K562 (cell line): ENCODE data around the gene TTC32. TPM values are rescaled to one million over a fixed set of nuclear protein-coding genes. Genes with fewer than 3 reads are reported as not detected.
A peak's percentile ranks its signal among the peaks of the same experiment; 100 is the strongest.

Experiments used
- CREBBP ChIP-seq: IDR thresholded peaks from one replicate; pipeline ENCODE4 v1.6.1; 2012; ENCODE audit warnings: low read depth, mild to moderate bottlenecking, control low read depth, inconsistent platforms, low read length
- EGR1 ChIP-seq: fragments of 450-650 bp; conservative IDR thresholded peaks from 2 replicates; pipeline ENCODE4 v1.6.1; 2017; ENCODE audit warnings: mild to moderate bottlenecking
- FOSL1 ChIP-seq: fragments of 200-800 bp; sonication (Bioruptor generic); conservative IDR thresholded peaks from 2 replicates; pipeline ENCODE4 v1.6.1; 2016; ENCODE audit warnings: missing genetic modification characterization, missing compliant biosample characterization
- GATA2 ChIP-seq: sonication (generic); formaldehyde crosslinking; IDR thresholded peaks from 2 replicates; pipeline ENCODE4 v1.4.0; 2020; ENCODE audit warnings: mild to moderate bottlenecking, missing genetic modification reagents
- KDM5B ChIP-seq: fragments of 200-600 bp; sonication (generic); IDR thresholded peaks from 2 replicates; pipeline ENCODE4 v1.6.1; 2012; ENCODE audit warnings: low read depth, mild to moderate bottlenecking, moderate library complexity, low read length, control low read depth, inconsistent platforms; ENCODE audit not compliant: insufficient replicate concordance
- L3MBTL2 ChIP-seq: fragments of 450-650 bp; IDR thresholded peaks from 2 replicates; pipeline ENCODE4 v1.6.1; 2016; ENCODE audit warnings: mild to moderate bottlenecking, moderate library complexity
- MTF1 ChIP-seq: fragments of 250-450 bp; sonication (Bioruptor Pico); IDR thresholded peaks from 2 replicates; pipeline ENCODE4 v1.9.0; 2021; ENCODE audit warnings: moderate library complexity, mild to moderate bottlenecking, inconsistent platforms, borderline replicate concordance
- PURB ChIP-seq: sonication (generic); formaldehyde crosslinking; IDR thresholded peaks from 2 replicates; pipeline ENCODE4 v1.9.0; 2021; ENCODE audit warnings: low read depth, mild to moderate bottlenecking, missing genetic modification reagents
- SIN3B ChIP-seq: fragments of 450-650 bp; IDR thresholded peaks from 2 replicates; pipeline ENCODE4 v1.6.1; 2017; ENCODE audit warnings: low read depth, mild to moderate bottlenecking, moderate library complexity
- SRSF9 ChIP-seq: fragments of 200-400 bp; formaldehyde crosslinking; IDR thresholded peaks from 2 replicates; pipeline ENCODE4 v1.6.1; 2017; ENCODE audit warnings: low read depth, low read length, borderline replicate concordance
- TAF1 ChIP-seq: IDR thresholded peaks from 2 replicates; pipeline ENCODE4 v1.6.1; 2011; ENCODE audit warnings: mild to moderate bottlenecking, low read length, moderate library complexity; ENCODE audit not compliant: insufficient read depth, control insufficient read depth, severe bottlenecking; ENCODE audit errors: extremely low read depth
- TOE1 ChIP-seq, 2 experiments: fragments of 450-650 bp in 1 of 2; sonication (generic) in 1 of 2; formaldehyde crosslinking in 1 of 2; IDR thresholded peaks; 2 replicates each; pipeline versions ENCODE4 v1.7.1 to v1.8.0; 2016 to 2022; ENCODE audit warnings: borderline replicate concordance in 2 of 2, mild to moderate bottlenecking in 2 of 2, antibody characterized with exemption in 1 of 2, inconsistent platforms in 1 of 2, low read depth in 1 of 2, missing genetic modification reagents in 1 of 2, moderate library complexity in 1 of 2
- YY1 ChIP-seq, 3 experiments: IDR thresholded peaks; 2 replicates each; pipeline ENCODE4 v1.6.1; 2011; ENCODE audit warnings: low read length in 2 of 3, mild to moderate bottlenecking in 2 of 3, moderate library complexity in 2 of 3, borderline replicate concordance in 1 of 3, control low read depth in 1 of 3, low read depth in 1 of 3; ENCODE audit not compliant: insufficient read depth in 3 of 3, insufficient replicate concordance in 2 of 3, control insufficient read depth in 1 of 3, insufficient read length in 1 of 3; ENCODE audit errors: extremely low read depth in 1 of 3
- ZNF165 ChIP-seq: fragments of 250-450 bp; sonication (Bioruptor Pico); IDR thresholded peaks from 2 replicates; pipeline ENCODE4 v1.4.0; 2020; ENCODE audit warnings: borderline replicate concordance
- polyA plus RNA-seq, 8 experiments: library from polyadenylated mRNA; depleted of rRNA in 4 of 8; stranded (reverse) in 5 of 8; unstranded in 3 of 8; fragments of >200 nt; fragmentation: Nextera tagmentation in 2 of 8; fragmentation: Illumina TruSeq in 1 of 8; extraction: Ambion mirVana in 2 of 8; extraction: Trizol in 1 of 8; gene quantifications; 2 replicates each; pipeline versions ENCODE4 v1.2.1 to v1.2.3, GENCODE V29; 2011 to 2014; ENCODE audit warnings: inconsistent platforms in 1 of 8, missing spikeins in 1 of 8
- total RNA-seq, 7 experiments: library from RNA; depleted of rRNA in 6 of 7; stranded (reverse); fragments of >200 nt in 6 of 7; fragmentation: Illumina TruSeq in 2 of 7; extraction: Trizol in 2 of 7; gene quantifications; 2 replicates each; pipeline versions ENCODE4 v1.2.1 to v1.2.3, GENCODE V29; 2011 to 2021; ENCODE audit warnings: low replicate concordance in 1 of 7
- TF ChIP-seq, protein P1 (sequence below), 3 experiments: IDR thresholded peaks in 2 of 3; conservative IDR thresholded peaks in 1 of 3; 2 replicates each; pipeline ENCODE4 v1.5.1; 2011 to 2012; ENCODE audit warnings: low read length in 3 of 3, mild to moderate bottlenecking in 3 of 3, control low read depth in 2 of 3, improper control_type of control experiment in 1 of 3, inconsistent platforms in 1 of 3, low read depth in 1 of 3, mixed read lengths in 1 of 3, moderate library complexity in 1 of 3; ENCODE audit not compliant: insufficient read depth in 2 of 3
- TF ChIP-seq, protein P2 (sequence below): fragments of 450-650 bp; IDR thresholded peaks from 2 replicates; pipeline ENCODE4 v1.6.1; 2014; ENCODE audit warnings: low read depth, mild to moderate bottlenecking, moderate library complexity, borderline replicate concordance

Gene TTC32
- total and polyA plus RNA-seq, 9 of the 15 experiments (the other 6 are each of a cell fraction or from before 2014, with no cell fraction given): 27.6 to 71.4 (median 52.6) TPM

DNA sequence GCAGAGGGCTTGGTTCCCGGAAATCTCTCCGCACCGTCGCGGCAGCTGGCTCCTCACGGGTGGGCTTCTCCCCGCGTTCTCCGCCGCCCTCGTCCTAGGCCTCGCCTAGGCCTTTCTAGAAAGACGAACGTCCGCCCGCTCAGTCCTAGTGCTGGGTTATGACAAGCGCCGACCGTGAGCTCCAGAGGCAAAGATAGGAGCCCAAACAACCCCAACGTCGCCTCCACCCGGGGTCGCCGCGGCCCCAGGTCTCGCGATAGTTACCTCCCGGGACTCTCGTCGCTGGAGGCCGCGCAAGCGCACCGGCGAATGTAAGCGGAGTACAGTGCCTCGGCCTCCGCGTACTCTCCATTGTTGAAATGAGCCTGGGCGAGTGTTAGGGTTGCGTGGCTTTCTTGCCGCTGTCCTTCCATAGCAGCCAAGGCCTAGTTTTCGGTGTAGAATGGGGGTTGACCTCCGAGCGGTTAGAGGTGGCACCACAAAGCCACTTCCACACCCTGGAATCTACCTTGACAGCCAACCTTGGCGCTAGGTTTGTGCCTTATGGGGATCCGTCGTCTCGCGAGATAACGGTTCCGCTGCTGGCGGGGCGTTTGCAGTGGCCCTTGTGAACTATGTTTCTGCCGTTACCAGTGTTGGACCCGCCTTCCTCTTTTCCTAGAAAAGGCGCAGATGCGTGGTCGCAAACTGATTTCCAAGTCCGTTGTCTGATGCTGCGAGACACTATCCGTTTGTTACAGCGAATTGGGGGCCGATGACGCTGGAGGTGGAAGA, at the start of gene TTC32 (continued):
- peak; percentile 63 for TF ChIP-seq L3MBTL2
- TF ChIP-seq FOSL1 (tag): no peak
- no peak for TF ChIP-seq MTF1
- peak in 2 of 3 experiments; percentile 26 to 85 for TF ChIP-seq YY1 (IDR thresholded peaks at IDR 0.05; ENCODE audit: borderline replicate concordance in 1 of 3, control insufficient read depth in 1 of 3, extremely low read depth in 1 of 3, insufficient read depth in 3 of 3, insufficient read length in 1 of 3, insufficient replicate concordance in 2 of 3, low read depth in 1 of 3, low read length in 2 of 3)
- peak; percentile 82; the same call in 1 of the 2 replicates for TF ChIP-seq TOE1 (IDR thresholded peaks at IDR 0.05; ENCODE audit: borderline replicate concordance)
- TF ChIP-seq TOE1 (CRISPR knock-in tag; IDR thresholded peaks at IDR 0.05; ENCODE audit: borderline replicate concordance, low read depth): 0 out of 2 replicates have a peak, but pooled peaks have one; percentile 70
- TF ChIP-seq CREBBP: no peak
- TF ChIP-seq GATA2 (CRISPR knock-in tag): peak; percentile 34; the same call in 1 of the 2 replicates
- no peak for TF ChIP-seq ZNF165 (CRISPR knock-in tag)
- peak; percentile 70 for TF ChIP-seq EGR1
- TF ChIP-seq KDM5B: peak; percentile 94
- no peak for TF ChIP-seq SRSF9
- TF ChIP-seq SIN3B: peak; percentile 85
- TF ChIP-seq, protein P1, sequence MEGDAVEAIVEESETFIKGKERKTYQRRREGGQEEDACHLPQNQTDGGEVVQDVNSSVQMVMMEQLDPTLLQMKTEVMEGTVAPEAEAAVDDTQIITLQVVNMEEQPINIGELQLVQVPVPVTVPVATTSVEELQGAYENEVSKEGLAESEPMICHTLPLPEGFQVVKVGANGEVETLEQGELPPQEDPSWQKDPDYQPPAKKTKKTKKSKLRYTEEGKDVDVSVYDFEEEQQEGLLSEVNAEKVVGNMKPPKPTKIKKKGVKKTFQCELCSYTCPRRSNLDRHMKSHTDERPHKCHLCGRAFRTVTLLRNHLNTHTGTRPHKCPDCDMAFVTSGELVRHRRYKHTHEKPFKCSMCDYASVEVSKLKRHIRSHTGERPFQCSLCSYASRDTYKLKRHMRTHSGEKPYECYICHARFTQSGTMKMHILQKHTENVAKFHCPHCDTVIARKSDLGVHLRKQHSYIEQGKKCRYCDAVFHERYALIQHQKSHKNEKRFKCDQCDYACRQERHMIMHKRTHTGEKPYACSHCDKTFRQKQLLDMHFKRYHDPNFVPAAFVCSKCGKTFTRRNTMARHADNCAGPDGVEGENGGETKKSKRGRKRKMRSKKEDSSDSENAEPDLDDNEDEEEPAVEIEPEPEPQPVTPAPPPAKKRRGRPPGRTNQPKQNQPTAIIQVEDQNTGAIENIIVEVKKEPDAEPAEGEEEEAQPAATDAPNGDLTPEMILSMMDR (IDR thresholded peaks at IDR 0.05 in 2 of 3, conservative IDR thresholded peaks at IDR 0.05 in 1 of 3; ENCODE audit: insufficient read depth in 2 of 3, low read depth in 1 of 3, low read length in 3 of 3): peak in 2 of 3 experiments; percentile 13 to 28; a peak in 2 of 6 replicates
- no peak for TF ChIP-seq PURB (CRISPR knock-in tag)
- TF ChIP-seq, protein P2, sequence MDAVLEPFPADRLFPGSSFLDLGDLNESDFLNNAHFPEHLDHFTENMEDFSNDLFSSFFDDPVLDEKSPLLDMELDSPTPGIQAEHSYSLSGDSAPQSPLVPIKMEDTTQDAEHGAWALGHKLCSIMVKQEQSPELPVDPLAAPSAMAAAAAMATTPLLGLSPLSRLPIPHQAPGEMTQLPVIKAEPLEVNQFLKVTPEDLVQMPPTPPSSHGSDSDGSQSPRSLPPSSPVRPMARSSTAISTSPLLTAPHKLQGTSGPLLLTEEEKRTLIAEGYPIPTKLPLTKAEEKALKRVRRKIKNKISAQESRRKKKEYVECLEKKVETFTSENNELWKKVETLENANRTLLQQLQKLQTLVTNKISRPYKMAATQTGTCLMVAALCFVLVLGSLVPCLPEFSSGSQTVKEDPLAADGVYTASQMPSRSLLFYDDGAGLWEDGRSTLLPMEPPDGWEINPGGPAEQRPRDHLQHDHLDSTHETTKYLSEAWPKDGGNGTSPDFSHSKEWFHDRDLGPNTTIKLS: peak; percentile 94
- TF ChIP-seq TAF1: peak; percentile 87
